H1 (cell line): ENCODE measurements around the gene RUFY3. TPM values are rescaled to one million over a fixed set of nuclear protein-coding genes. Genes with fewer than 3 reads are reported as not detected.

Experiments
- CTCF ChIA-PET: fragments of 300-600 bp; sonication (Branson Sonifier 250); formaldehyde crosslinking; loops from one replicate; lab custom pipeline; 2021; ENCODE audit not compliant: partially characterized antibody; lab: Charles Lee
- POLR2A ChIA-PET: fragments of 300-600 bp; sonication (Branson Sonifier 250); formaldehyde crosslinking; loops from one replicate; lab custom pipeline; 2021; ENCODE audit warnings: inconsistent platforms; ENCODE audit not compliant: partially characterized antibody; lab: Charles Lee
- DNase-seq, 2 experiments: peaks; one replicate each; pipeline versions ENCODE4 v3.0.0 to v3.0.0-alpha.2; 2010 to 2022; ENCODE audit warnings: low spot score in 2 of 2, low read depth in 1 of 2, mixed read lengths in 1 of 2
- FAIRE-seq: peaks from 2 replicates; lab custom pipeline; 2011; peaks lifted over from hg19 to GRCh38; lab: Jason Lieb, UNC
- H2AFZ ChIP-seq: 2 replicates; pipeline ENCODE4 v1.8.1; 2012; ENCODE audit warnings: low read length, inconsistent platforms
- H2AK5ac ChIP-seq: 2 replicates; pipeline ENCODE4 v1.6.1; 2013; ENCODE audit warnings: low read depth, low read length
- H2BK120ac ChIP-seq: replicated peaks from 2 replicates; pipeline ENCODE3; 2013; ENCODE audit warnings: low read depth, low read length, inconsistent platforms
- H2BK12ac ChIP-seq: 2 replicates; pipeline ENCODE4 v1.6.1; 2013; ENCODE audit warnings: low read depth, low read length
- H2BK15ac ChIP-seq: 2 replicates; pipeline ENCODE4 v1.6.1; 2013; ENCODE audit warnings: low read length
- H2BK20ac ChIP-seq: 2 replicates; pipeline ENCODE4 v1.6.1; 2013; ENCODE audit warnings: low read length
- H2BK5ac ChIP-seq: 2 replicates; pipeline ENCODE4 v1.6.1; 2013; ENCODE audit warnings: low read depth, low read length
- H3K14ac ChIP-seq: 2 replicates; pipeline ENCODE4 v1.6.1; 2013; ENCODE audit warnings: inconsistent platforms; ENCODE audit not compliant: insufficient read length
- H3K18ac ChIP-seq: 2 replicates; pipeline ENCODE4 v1.6.1; 2013; ENCODE audit warnings: low read length; ENCODE audit errors: extremely low read depth
- H3K23ac ChIP-seq: 2 replicates; pipeline ENCODE4 v1.6.1; 2013; ENCODE audit warnings: inconsistent platforms; ENCODE audit not compliant: insufficient read length
- H3K23me2 ChIP-seq: 2 replicates; pipeline ENCODE4 v1.6.1; 2013; ENCODE audit warnings: low read depth, low read length
- H3K27ac ChIP-seq: 2 replicates; pipeline ENCODE4 v1.6.1; 2011; ENCODE audit warnings: low read depth, low read length, inconsistent platforms
- H3K27me3 ChIP-seq, 4 experiments: replicated peaks in 1 of 4; 1 replicate in 1 of 4; 2 replicates in 3 of 4; pipeline versions ENCODE4 v1.6.1 to v1.8.1; 2011 to 2013; ENCODE audit warnings: low read length in 3 of 4, mild to moderate bottlenecking in 3 of 4, inconsistent platforms in 2 of 4, mixed read lengths in 2 of 4, moderate library complexity in 1 of 4; ENCODE audit not compliant: control insufficient read depth in 3 of 4, insufficient read depth in 3 of 4; ENCODE audit errors: extremely low read depth in 1 of 4
- H3K36me3 ChIP-seq, 4 experiments: 2 replicates each; pipeline versions ENCODE4 v1.6.1 to v1.8.1; 2011 to 2013; ENCODE audit warnings: mild to moderate bottlenecking in 4 of 4, low read length in 3 of 4, moderate library complexity in 2 of 4, control low read depth in 1 of 4, inconsistent platforms in 1 of 4; ENCODE audit not compliant: insufficient read depth in 4 of 4, control insufficient read depth in 2 of 4
- H3K4ac ChIP-seq: replicated peaks from 2 replicates; pipeline ENCODE3; 2013; ENCODE audit warnings: low read length, low read depth, mixed read lengths, inconsistent platforms; ENCODE audit not compliant: insufficient read length
- H3K4me1 ChIP-seq, 4 experiments: replicated peaks in 1 of 4; 1 replicate in 1 of 4; 2 replicates in 3 of 4; pipeline versions ENCODE4 v1.6.1 to v1.8.1; 2011 to 2013; ENCODE audit warnings: low read length in 3 of 4, inconsistent platforms in 2 of 4, mixed read lengths in 1 of 4; ENCODE audit not compliant: insufficient read depth in 4 of 4, control insufficient read depth in 3 of 4
- H3K4me2 ChIP-seq, 2 experiments: 2 replicates each; pipeline versions ENCODE4 v1.6.1 to v1.8.1; 2011 to 2013; ENCODE audit warnings: low read depth in 2 of 2, low read length in 2 of 2, control low read depth in 1 of 2, inconsistent platforms in 1 of 2, mild to moderate bottlenecking in 1 of 2; ENCODE audit not compliant: insufficient read depth in 1 of 2
- H3K4me3 ChIP-seq, 4 experiments: fragments of 200-600, 300-600 bp in 1 of 4; sonication (generic), shearing (Covaris generic), sonication (Bioruptor Twin) in 1 of 4; 2 replicates each; pipeline versions ENCODE4 v1.5.1 to v1.8.1; 2011 to 2016; ENCODE audit warnings: low read length in 4 of 4, low read depth in 3 of 4, control low read depth in 2 of 4, inconsistent platforms in 2 of 4, mild to moderate bottlenecking in 2 of 4, mixed read lengths in 1 of 4, moderate library complexity in 1 of 4; ENCODE audit not compliant: insufficient read depth in 2 of 4; ENCODE audit errors: extremely low read depth in 1 of 4
- H3K56ac ChIP-seq: replicated peaks from 2 replicates; pipeline ENCODE3; 2013; ENCODE audit warnings: low read depth, mild to moderate bottlenecking, mixed read lengths, low read length, inconsistent platforms; ENCODE audit not compliant: insufficient read length
- H3K79me1 ChIP-seq: 2 replicates; pipeline ENCODE4 v1.6.1; 2013; ENCODE audit warnings: low read depth, low read length, control low read depth
- H3K79me2 ChIP-seq, 2 experiments: 2 replicates each; pipeline versions ENCODE4 v1.6.1 to v1.8.1; 2012 to 2013; ENCODE audit warnings: low read length in 2 of 2, mild to moderate bottlenecking in 2 of 2, inconsistent platforms in 1 of 2; ENCODE audit not compliant: insufficient read depth in 2 of 2, control insufficient read depth in 1 of 2
- H3K9ac ChIP-seq, 4 experiments: replicated peaks in 1 of 4; 1 replicate in 1 of 4; 2 replicates in 3 of 4; pipeline versions ENCODE4 v1.6.1 to v1.8.1; 2011 to 2013; ENCODE audit warnings: low read depth in 3 of 4, low read length in 3 of 4, control low read depth in 2 of 4, mild to moderate bottlenecking in 2 of 4, moderate library complexity in 2 of 4, inconsistent platforms in 1 of 4; ENCODE audit errors: extremely low read depth in 1 of 4
- H3K9me3 ChIP-seq, 2 experiments: 2 replicates each; pipeline versions ENCODE4 v1.6.1 to v1.8.1; 2012 to 2013; ENCODE audit warnings: mild to moderate bottlenecking in 2 of 2, moderate library complexity in 2 of 2, control low read depth in 1 of 2, inconsistent platforms in 1 of 2, low read depth in 1 of 2, low read length in 1 of 2, mixed read lengths in 1 of 2; ENCODE audit not compliant: insufficient read depth in 2 of 2
- H4K20me1 ChIP-seq, 2 experiments: replicated peaks in 1 of 2; 2 replicates each; pipeline versions ENCODE3 to v1.8.1; 2011 to 2013; ENCODE audit warnings: inconsistent platforms in 2 of 2, low read length in 2 of 2, mild to moderate bottlenecking in 1 of 2; ENCODE audit not compliant: insufficient read depth in 2 of 2, control insufficient read depth in 1 of 2
- H4K5ac ChIP-seq: 2 replicates; pipeline ENCODE4 v1.6.1; 2013; ENCODE audit warnings: low read length, low read depth, mixed read lengths, inconsistent platforms; ENCODE audit not compliant: insufficient read length
- H4K8ac ChIP-seq: 2 replicates; pipeline ENCODE4 v1.8.0; 2013; ENCODE audit warnings: mild to moderate bottlenecking, moderate library complexity, low read length, inconsistent platforms; ENCODE audit not compliant: insufficient read depth; ENCODE audit errors: extremely low read depth
- H4K91ac ChIP-seq: replicated peaks from 2 replicates; pipeline ENCODE3; 2013; ENCODE audit warnings: low read length, mixed read lengths, inconsistent platforms; ENCODE audit not compliant: insufficient read length
- E2F6 ChIP-seq: IDR thresholded peaks from 2 replicates; pipeline ENCODE4 v1.6.1; 2012; ENCODE audit warnings: inconsistent platforms
- EGR1 ChIP-seq: IDR thresholded peaks from 2 replicates; pipeline ENCODE4 v1.6.1; 2011; ENCODE audit warnings: low read depth, low read length, borderline replicate concordance
- FOSL1 ChIP-seq: IDR thresholded peaks from 2 replicates; pipeline ENCODE4 v1.6.1; 2011; ENCODE audit warnings: mild to moderate bottlenecking, low read depth, low read length, moderate library complexity; ENCODE audit not compliant: insufficient read depth
- GTF2F1 ChIP-seq: IDR thresholded peaks from 2 replicates; pipeline ENCODE4 v1.6.1; 2012; ENCODE audit warnings: low read depth, low read length, improper control_type of control experiment, borderline replicate concordance
- HDAC6 ChIP-seq: IDR thresholded peaks from one replicate; pipeline ENCODE4 v1.7.1; 2012; ENCODE audit warnings: low read depth, mild to moderate bottlenecking, inconsistent platforms, low read length, moderate library complexity
- NRF1 ChIP-seq: IDR thresholded peaks from 2 replicates; pipeline ENCODE4 v1.6.1; 2011; ENCODE audit warnings: mild to moderate bottlenecking, low read depth, low read length, improper control_type of control experiment
- USF2 ChIP-seq: IDR thresholded peaks from 2 replicates; pipeline ENCODE4 v1.6.1; 2011; ENCODE audit warnings: low read length, improper control_type of control experiment
- WGBS, 2 experiments: shearing (Covaris generic) in 1 of 2; methylation state at CpG; one replicate each; pipeline versions ENCODE4 v1.1.6 to v1.1.7; 2013 to 2015; ENCODE audit warnings: low lambda C conversion rate in 2 of 2, mixed read lengths in 2 of 2, inconsistent platforms in 1 of 2, low coverage in 1 of 2, missing lambda C conversion rate in 1 of 2; ENCODE audit not compliant: insufficient replicate concordance in 2 of 2, insufficient coverage in 1 of 2, insufficient read length in 1 of 2; ENCODE audit errors: extremely low coverage in 1 of 2, missing lambda C conversion rate in 1 of 2; 5-methylcytosine and 5-hydroxymethylcytosine counted together
- polyA plus RNA-seq, 7 experiments: library from polyadenylated mRNA; depleted of rRNA in 3 of 7; stranded (reverse) in 5 of 7; unstranded in 2 of 7; fragments of >200 nt in 5 of 7; fragments of 200-250 nt in 2 of 7; gene quantifications; 1 replicate in 5 of 7; 2 replicates in 1 of 7; 4 replicates in 1 of 7; pipeline versions ENCODE4 v1.2.1 to v1.2.3, GENCODE V29; 2011 to 2013; ENCODE audit warnings: missing spikeins in 2 of 7, mixed read lengths in 2 of 7
- total RNA-seq: library from RNA; stranded (reverse); fragmentation: NEBNext Ultra II Directional; extraction: Animal tissue kit (Norgen Biotek cat#: 25700); gene quantifications from 2 replicates; pipeline ENCODE4 v1.2.1, GENCODE V29; 2021

Gene RUFY3
- total and polyA plus RNA-seq, 2 of the 8 experiments (the other 6 are each of a cell fraction or from before 2014, with no cell fraction given), result 7.8 to 33.1 TPM

GRCh38 chr4:70768301-70768948 lies 46.7 kb downstream of the RUFY3 start:
- Histone ChIP-seq H2BK120ac (no peak overlapping the region), H3K79me1 (no peaks in the 10 kb centered on the region), H3K4me3 (no peak overlapping the region), H3K56ac (no peak overlapping the region), H2AFZ (no peak overlapping the region), H4K20me1 (no peaks in the 10 kb centered on the region), H2BK12ac (no peak overlapping the region), H3K4me1 (no peaks in the 10 kb centered on the region), H4K8ac (no peak overlapping the region), H3K27me3 (no peaks in the 10 kb centered on the region), H3K23me2 (no peaks in the 10 kb centered on the region), H3K4ac (no peak overlapping the region), H3K14ac (no peak overlapping the region), H2BK5ac (no peak overlapping the region), H3K9me3 (no peaks in the 10 kb centered on the region), H2BK20ac (no peak overlapping the region), H3K4me2 (no peak overlapping the region), H3K23ac (no peak overlapping the region), H3K27ac (no peak overlapping the region), H2AK5ac (no peak overlapping the region), H2BK15ac (no peak overlapping the region), H3K18ac (no peak overlapping the region), H3K9ac (no peak overlapping the region), H3K79me2 (no peaks in the 10 kb centered on the region), H4K91ac (no peak overlapping the region), H4K5ac (no peak overlapping the region), H3K36me3 (peaks cover 0 to 3% (median 0%) of the 10 kb centered on the region in 4 experiments; a peak in 1 of 8 replicates)
- no peak for DNase-seq
- CTCF ChIA-PET, result interaction anchor here (0.6 kb wide), 1 partner anchor 19 kb away, joined by 3 read pairs; no protein-coding TSS in a partner anchor
- TF ChIP-seq NRF1 (no peak), FOSL1 (no peak), E2F6 (no peak), EGR1 (no peak), USF2 (no peak), GTF2F1 (no peak), HDAC6 (no peak)
- no peak for FAIRE-seq
- POLR2A ChIA-PET, result no interaction called here
- WGBS, 2 experiments, result 93% methylated on average over 3 of the region's 3 CpGs; no CpG with 5 or more reads in 1 of the 2 experiments
